Measurements from ENCODE around the gene MEIOB. TPM values are rescaled to one million over a fixed set of nuclear protein-coding genes. Genes with fewer than 3 reads are reported as not detected.

Gene MEIOB
- total RNA-seq (2021) = 1.3 and 1.6 TPM in 2 replicates
- long read RNA-seq = 0 reads

GRCh38 chr16:1871974-1872635 is at the start of gene MEIOB:
Gene MEIOB, minus strand, starts transcription at chr16:1872164. Its CDS starts 3,989 bp downstream, at chr16:1868175.
- no CpG with 5 or more reads among the region's 68 CpGs for WGBS (ENCODE audit: extremely low coverage, insufficient read length, low lambda C conversion rate)
- H3K4me2 ChIP-seq (ENCODE audit: insufficient read depth, insufficient read length, low read length) = peak within 1 kb of the TSS; percentile 53
- H4K8ac ChIP-seq (replicated peaks; ENCODE audit: insufficient read length, low read depth, low read length) = no peak within 1 kb of the TSS
- H3K56ac ChIP-seq (ENCODE audit: insufficient read length, low read depth, low read length) = no peak within 1 kb of the TSS
- H2BK5ac ChIP-seq (ENCODE audit: insufficient read length, low read length) = no peak within 1 kb of the TSS
- H4K5ac ChIP-seq (ENCODE audit: insufficient read length, low read depth, low read length) = no peak within 1 kb of the TSS
- no peak within 1 kb of the TSS for H2BK15ac ChIP-seq (ENCODE audit: low read depth, low read length)
- no peaks in the 10 kb centered on the region; the same call in 1 of the 2 replicates for H3K79me2 ChIP-seq (ENCODE audit: insufficient read depth, low read length)
- peak within 1 kb of the TSS; percentile 22 for H2AFZ ChIP-seq (ENCODE audit: low read length)
- H3K27ac Mint-ChIP-seq = peak within 1 kb of the TSS in 1 of 3 experiments; percentile 65; a peak in 1 of 7 replicates
- no peak within 1 kb of the TSS for H3K14ac ChIP-seq (ENCODE audit: insufficient read depth, low read length)
- no peak within 1 kb of the TSS for H2BK12ac ChIP-seq (ENCODE audit: insufficient read length, low read depth, low read length)
- no peak within 1 kb of the TSS for H2BK20ac ChIP-seq (ENCODE audit: low read depth, low read length, poor library complexity, severe bottlenecking)
- H3K4me3 Mint-ChIP-seq = peak within 1 kb of the TSS; percentile 63 to 96
- H4K20me1 ChIP-seq (ENCODE audit: control insufficient read depth, insufficient read depth, insufficient read length) = no peaks in the 10 kb centered on the region
- H2AK5ac ChIP-seq (ENCODE audit: insufficient read length, low read length) = no peak within 1 kb of the TSS
- H4K91ac ChIP-seq (ENCODE audit: insufficient read length, low read depth, low read length) = no peak within 1 kb of the TSS
- no peaks in the 10 kb centered on the region for H3K4me1 ChIP-seq (ENCODE audit: insufficient read depth, low read length)
- H3K4ac ChIP-seq (ENCODE audit: low read depth, low read length) = no peak within 1 kb of the TSS
- H3K27ac ChIP-seq (ENCODE audit: insufficient read length, low read depth, low read length) = no peak within 1 kb of the TSS
- H3K23me2 ChIP-seq (ENCODE audit: insufficient read length, low read depth, low read length, poor library complexity, severe bottlenecking) = no peaks in the 10 kb centered on the region
- no peaks in the 10 kb centered on the region; the same call in 1 of the 2 replicates for H3K27me3 ChIP-seq (ENCODE audit: insufficient read depth, low read length)
- peaks cover 37% of the 10 kb centered on the region for H3K27me3 Mint-ChIP-seq (ENCODE audit: low read depth)
- TF ChIP-seq, protein P1, sequence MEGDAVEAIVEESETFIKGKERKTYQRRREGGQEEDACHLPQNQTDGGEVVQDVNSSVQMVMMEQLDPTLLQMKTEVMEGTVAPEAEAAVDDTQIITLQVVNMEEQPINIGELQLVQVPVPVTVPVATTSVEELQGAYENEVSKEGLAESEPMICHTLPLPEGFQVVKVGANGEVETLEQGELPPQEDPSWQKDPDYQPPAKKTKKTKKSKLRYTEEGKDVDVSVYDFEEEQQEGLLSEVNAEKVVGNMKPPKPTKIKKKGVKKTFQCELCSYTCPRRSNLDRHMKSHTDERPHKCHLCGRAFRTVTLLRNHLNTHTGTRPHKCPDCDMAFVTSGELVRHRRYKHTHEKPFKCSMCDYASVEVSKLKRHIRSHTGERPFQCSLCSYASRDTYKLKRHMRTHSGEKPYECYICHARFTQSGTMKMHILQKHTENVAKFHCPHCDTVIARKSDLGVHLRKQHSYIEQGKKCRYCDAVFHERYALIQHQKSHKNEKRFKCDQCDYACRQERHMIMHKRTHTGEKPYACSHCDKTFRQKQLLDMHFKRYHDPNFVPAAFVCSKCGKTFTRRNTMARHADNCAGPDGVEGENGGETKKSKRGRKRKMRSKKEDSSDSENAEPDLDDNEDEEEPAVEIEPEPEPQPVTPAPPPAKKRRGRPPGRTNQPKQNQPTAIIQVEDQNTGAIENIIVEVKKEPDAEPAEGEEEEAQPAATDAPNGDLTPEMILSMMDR (conservative IDR thresholded peaks at IDR 0.05) = no peak
- DNase-seq = peak; percentile 90
- H3K9ac ChIP-seq (ENCODE audit: extremely low read depth, insufficient read length, low read length) = no peak within 1 kb of the TSS
- H3T11ph ChIP-seq (ENCODE audit: low read length) = no peak within 1 kb of the TSS
- H3K9me3 Mint-ChIP-seq = peaks cover 0 to 2% of the 10 kb centered on the region in 2 experiments; a peak in 1 of 5 replicates
- H3K4me1 Mint-ChIP-seq = peaks cover 2 to 5% of the 10 kb centered on the region in 2 experiments; a peak in 2 of 4 replicates
- no peak within 1 kb of the TSS for H3K18ac ChIP-seq (ENCODE audit: insufficient read length, low read depth, low read length)
- peaks cover 0 to 3% (median 0%) of the 10 kb centered on the region in 3 experiments; a peak in 1 of 7 replicates for H3K36me3 Mint-ChIP-seq (ENCODE audit: insufficient read depth in 1 of 3, low read depth in 3 of 3)
- no peak within 1 kb of the TSS for H2BK120ac ChIP-seq (ENCODE audit: low read depth, low read length, poor library complexity, severe bottlenecking)
- no peaks in the 10 kb centered on the region for H3K79me1 ChIP-seq (ENCODE audit: insufficient read depth, low read depth, low read length, poor library complexity, severe bottlenecking)
- no peak within 1 kb of the TSS for H3K23ac ChIP-seq (ENCODE audit: insufficient read length, low read depth, low read length)
- no peaks in the 10 kb centered on the region for H3K9me3 ChIP-seq (ENCODE audit: control insufficient read depth, low read depth, low read length)

Data from H9 (cell line).